Sigmoid colon (tissue), 7 donors: ENCODE data around the gene KAZN. TPM values are rescaled to one million over a fixed set of nuclear protein-coding genes. Genes with fewer than 3 reads are reported as not detected.

Experiments
- DNase-seq: peaks from one replicate; pipeline ENCODE4 v3.0.0-alpha.2; 2019
- H3K27ac ChIP-seq, 4 donors: fragments of 200-600 bp; sonication (generic); one replicate each; pipeline ENCODE4 v1.5.1; 2016 to 2019; ENCODE audit warnings: mild to moderate bottlenecking in 1 of 4
- H3K27me3 ChIP-seq, 3 donors: fragments of 200-600 bp; sonication (generic); one replicate each; pipeline ENCODE4 v1.5.1; 2019; ENCODE audit warnings: mild to moderate bottlenecking in 1 of 3
- H3K36me3 ChIP-seq, 4 donors: fragments of 200-600 bp; sonication (generic); one replicate each; pipeline ENCODE4 v1.5.1; 2016 to 2019
- H3K4me1 ChIP-seq, 4 donors: fragments of 200-600 bp; sonication (generic); one replicate each; pipeline ENCODE4 v1.5.1; 2017 to 2019
- H3K4me3 ChIP-seq, 4 donors: fragments of 200-600 bp; sonication (generic); one replicate each; pipeline ENCODE4 v1.5.1; 2017 to 2019; ENCODE audit warnings: mild to moderate bottlenecking in 2 of 4, moderate library complexity in 1 of 4
- H3K9me3 ChIP-seq, 4 donors: fragments of 200-600 bp in 3 of 4; sonication (generic) in 3 of 4; one replicate each; pipeline versions ENCODE4 v1.5.1 to v1.6.1; 2013 to 2019
- EP300 ChIP-seq, 4 donors: sonication (generic); formaldehyde crosslinking; IDR thresholded peaks; one replicate each; pipeline ENCODE4 v1.6.1; 2017; ENCODE audit warnings: antibody characterized with exemption in 4 of 4
- POLR2A ChIP-seq, 2 donors: fragments of 450-650 bp; IDR thresholded peaks; one replicate each; pipeline ENCODE4 v1.6.1; 2016; ENCODE audit warnings: antibody characterized with exemption in 2 of 2, mild to moderate bottlenecking in 2 of 2, moderate library complexity in 2 of 2
- POLR2AphosphoS5 ChIP-seq, 4 donors: sonication (generic); formaldehyde crosslinking; IDR thresholded peaks; one replicate each; pipeline ENCODE4 v1.6.1; 2017; ENCODE audit warnings: antibody characterized with exemption in 4 of 4
- WGBS, 2 donors: extraction: QIAGEN DNeasy Blood & Tissue Kit; methylation state at CpG; one replicate each; pipeline ENCODE4 v1.1.7; 2013; 5-methylcytosine and 5-hydroxymethylcytosine counted together
- intact Hi-C: fragments of 100-400 bp; cut with DNase I; formaldehyde crosslinking; loops from one replicate; pipeline ENCODE4 v1.15.1; 2023
- polyA plus RNA-seq, 3 donors: library from polyadenylated mRNA; stranded (reverse); fragments of 200-250 nt; gene quantifications; one replicate each; pipeline ENCODE4 v1.2.3, GENCODE V29; 2013
- total RNA-seq, 4 donors: library from RNA; depleted of rRNA; stranded (reverse); fragments of >200 nt; gene quantifications; one replicate each; pipeline ENCODE4 v1.1.0, GENCODE V29; 2016
- TF ChIP-seq, protein P1 (sequence below), 4 experiments: fragments of 450-650 bp in 3 of 4; fragments of 200-600 bp in 1 of 4; IDR thresholded peaks; one replicate each; pipeline ENCODE4 v1.5.1; 2016 to 2019; ENCODE audit warnings: antibody characterized with exemption in 4 of 4, mild to moderate bottlenecking in 3 of 4, moderate library complexity in 2 of 4
- donor health status: healthy with polysubstance abuse.
- donor health status: Bipolar disorder and iron deficiency.
- donor health status: healthy.

The KAZN gene
- total and polyA plus RNA-seq, 7 donors: 2.5 to 11.4 (median 5.6) TPM

GRCh38 chr1:14804626-14805025 is 206.1 kb downstream of the KAZN start:
- 70 to 76% methylated on average over 5 of the region's 5 CpGs for WGBS, 2 donors
- intact Hi-C loops: no loop called here
- no peaks in the 10 kb centered on the region for H3K27me3 ChIP-seq

GRCh38 chr1:14806772-14807171 is 208.3 kb downstream of the KAZN start:
- no peaks in the 10 kb centered on the region for H3K27me3 ChIP-seq
- H3K9me3 ChIP-seq: peaks cover 5 to 21% (median 15%) of the 10 kb centered on the region in 4 donors
- DNase-seq: no peak
- TF ChIP-seq POLR2AphosphoS5 (IDR thresholded peaks at IDR 0.05) (no peak), POLR2A (IDR thresholded peaks at IDR 0.05) (no peak), EP300 (IDR thresholded peaks at IDR 0.05) (no peak)
- TF ChIP-seq, protein P1, sequence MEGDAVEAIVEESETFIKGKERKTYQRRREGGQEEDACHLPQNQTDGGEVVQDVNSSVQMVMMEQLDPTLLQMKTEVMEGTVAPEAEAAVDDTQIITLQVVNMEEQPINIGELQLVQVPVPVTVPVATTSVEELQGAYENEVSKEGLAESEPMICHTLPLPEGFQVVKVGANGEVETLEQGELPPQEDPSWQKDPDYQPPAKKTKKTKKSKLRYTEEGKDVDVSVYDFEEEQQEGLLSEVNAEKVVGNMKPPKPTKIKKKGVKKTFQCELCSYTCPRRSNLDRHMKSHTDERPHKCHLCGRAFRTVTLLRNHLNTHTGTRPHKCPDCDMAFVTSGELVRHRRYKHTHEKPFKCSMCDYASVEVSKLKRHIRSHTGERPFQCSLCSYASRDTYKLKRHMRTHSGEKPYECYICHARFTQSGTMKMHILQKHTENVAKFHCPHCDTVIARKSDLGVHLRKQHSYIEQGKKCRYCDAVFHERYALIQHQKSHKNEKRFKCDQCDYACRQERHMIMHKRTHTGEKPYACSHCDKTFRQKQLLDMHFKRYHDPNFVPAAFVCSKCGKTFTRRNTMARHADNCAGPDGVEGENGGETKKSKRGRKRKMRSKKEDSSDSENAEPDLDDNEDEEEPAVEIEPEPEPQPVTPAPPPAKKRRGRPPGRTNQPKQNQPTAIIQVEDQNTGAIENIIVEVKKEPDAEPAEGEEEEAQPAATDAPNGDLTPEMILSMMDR (IDR thresholded peaks at IDR 0.05): no peak
- WGBS, 2 donors: 88 to 89% methylated on average over 2 of the region's 2 CpGs
- H3K4me3 ChIP-seq: no peak overlapping the region
- H3K36me3 ChIP-seq: no peaks in the 10 kb centered on the region
- H3K4me1 ChIP-seq: no peaks in the 10 kb centered on the region
- intact Hi-C loops: no loop called here
- H3K27ac ChIP-seq: no peak overlapping the region

More at GRCh38 chr1:14804626-14805025, 206.1 kb downstream of the KAZN start:
- TF ChIP-seq POLR2AphosphoS5 (IDR thresholded peaks at IDR 0.05): no peak
- TF ChIP-seq, protein P1 (IDR thresholded peaks at IDR 0.05): no peak
- TF ChIP-seq POLR2A (IDR thresholded peaks at IDR 0.05): no peak
- no peak for TF ChIP-seq EP300 (IDR thresholded peaks at IDR 0.05)
- Histone ChIP-seq H3K9me3 (peaks cover 5 to 21% (median 15%) of the 10 kb centered on the region in 4 donors), H3K4me3 (no peak overlapping the region), H3K4me1 (no peaks in the 10 kb centered on the region), H3K36me3 (no peaks in the 10 kb centered on the region), H3K27ac (no peak overlapping the region)
- DNase-seq: no peak

GRCh38 chr1:14808768-14809167 is 210.3 kb downstream of the KAZN start:
- no peak overlapping the region for H3K27ac ChIP-seq
- DNase-seq: no peak
- no peak overlapping the region for H3K4me3 ChIP-seq
- no peaks in the 10 kb centered on the region for H3K4me1 ChIP-seq
- TF ChIP-seq, protein P1 (IDR thresholded peaks at IDR 0.05): no peak
- no peak for TF ChIP-seq EP300 (IDR thresholded peaks at IDR 0.05)
- no peak for TF ChIP-seq POLR2A (IDR thresholded peaks at IDR 0.05)
- TF ChIP-seq POLR2AphosphoS5 (IDR thresholded peaks at IDR 0.05): no peak
- no peaks in the 10 kb centered on the region for H3K27me3 ChIP-seq
- WGBS, 2 donors: 84 to 85% methylated on average over 2 of the region's 2 CpGs
- no peaks in the 10 kb centered on the region for H3K36me3 ChIP-seq
- intact Hi-C loops: no loop called here
- peaks cover 5 to 21% (median 15%) of the 10 kb centered on the region in 4 donors for H3K9me3 ChIP-seq

DNA sequence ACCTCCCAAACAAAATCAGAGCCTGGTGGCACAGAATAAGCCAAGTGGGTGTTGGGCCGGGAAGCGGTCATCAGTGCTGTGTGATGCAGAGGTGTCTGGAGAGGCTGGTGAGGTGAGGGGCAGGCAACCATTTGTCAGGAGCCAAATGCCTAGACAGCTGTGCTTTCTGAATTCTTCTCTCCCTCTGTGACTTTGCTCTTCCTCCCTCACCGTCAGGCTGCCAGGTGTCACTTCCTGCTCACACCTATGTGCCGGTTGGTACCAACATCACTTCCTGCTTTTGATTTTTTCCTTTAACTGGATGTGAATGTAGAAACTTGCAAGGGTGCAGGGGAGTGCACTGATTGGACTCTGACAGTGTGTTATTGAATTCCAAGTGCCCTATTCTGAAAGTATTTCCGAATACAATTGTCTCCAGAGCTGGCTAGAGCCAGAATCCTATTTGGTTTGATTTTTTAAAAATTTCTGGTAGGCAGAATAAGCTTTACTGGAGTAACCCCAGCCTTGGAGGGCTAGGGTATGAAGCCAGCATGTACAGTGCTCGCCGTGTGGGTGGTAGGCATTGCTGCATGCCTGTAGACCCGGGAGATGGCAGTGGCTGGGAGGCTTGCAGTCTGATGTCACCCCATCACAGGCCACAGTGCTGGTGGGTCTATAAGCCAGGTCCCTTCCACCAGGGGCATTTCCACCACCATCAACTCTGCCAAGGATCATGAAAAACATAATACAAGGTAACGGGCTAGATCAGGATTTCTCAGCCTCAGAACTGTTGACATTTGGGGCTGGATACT is 210.9 kb downstream of the KAZN start:
- Histone ChIP-seq H3K36me3 (no peaks in the 10 kb centered on the region), H3K4me3 (no peak overlapping the region), H3K27me3 (no peaks in the 10 kb centered on the region), H3K9me3 (peaks cover 5 to 21% (median 15%) of the 10 kb centered on the region in 4 donors), H3K27ac (no peak overlapping the region), H3K4me1 (no peaks in the 10 kb centered on the region)
- intact Hi-C loops: no loop called here
- 81 to 89% methylated on average over 9 of the region's 9 CpGs for WGBS, 2 donors
- TF ChIP-seq EP300 (IDR thresholded peaks at IDR 0.05) (no peak), POLR2AphosphoS5 (IDR thresholded peaks at IDR 0.05) (no peak), POLR2A (IDR thresholded peaks at IDR 0.05) (no peak)
- TF ChIP-seq, protein P1 (IDR thresholded peaks at IDR 0.05): no peak
- no peak for DNase-seq
